ENCODE data around the gene PIGT.

DNA sequence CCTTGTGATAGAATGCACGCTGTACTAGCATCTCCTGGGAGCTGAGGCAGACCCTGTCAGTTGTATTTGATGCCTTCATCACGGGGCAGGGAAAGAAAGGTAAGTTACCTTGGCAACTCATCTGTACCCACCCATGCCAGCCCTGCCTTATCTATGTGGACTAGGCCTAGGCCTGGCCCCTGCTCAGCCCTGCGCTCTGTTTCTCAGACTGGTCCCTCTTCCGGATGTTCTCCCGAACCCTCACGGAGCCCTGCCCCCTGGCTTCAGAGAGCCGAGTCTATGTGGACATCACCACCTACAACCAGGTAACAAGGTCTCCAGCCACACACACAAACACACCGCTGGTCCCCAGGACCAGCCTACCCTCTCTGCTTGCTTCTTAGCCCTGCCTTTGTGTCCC lies 4.2 kb downstream of the PIGT start:
- TF ChIP-seq EZH2 (IDR thresholded peaks at IDR 0.05; ENCODE audit: low read depth, unreplicated experiment) (no peak), EZH2phosphoT487 (IDR thresholded peaks at IDR 0.05; ENCODE audit: unreplicated experiment) (no peak), JUNB (IDR thresholded peaks at IDR 0.05; ENCODE audit: unreplicated experiment) (no peak), POLR2AphosphoS5 (IDR thresholded peaks at IDR 0.05; ENCODE audit: low read depth) (no peak), CREB1 (CRISPR knock-in tag; IDR thresholded peaks at IDR 0.05; ENCODE audit: low read depth) (no peak), ZNF331 (CRISPR knock-in tag; IDR thresholded peaks at IDR 0.05; ENCODE audit: low read depth) (no peak), ZNF114 (CRISPR knock-in tag; IDR thresholded peaks at IDR 0.05) (no peak), NANOG (IDR thresholded peaks at IDR 0.05; ENCODE audit: borderline replicate concordance) (no peak), STAT1 (IDR thresholded peaks at IDR 0.05; ENCODE audit: unreplicated experiment) (no peak)
- TF ChIP-seq, protein P1, sequence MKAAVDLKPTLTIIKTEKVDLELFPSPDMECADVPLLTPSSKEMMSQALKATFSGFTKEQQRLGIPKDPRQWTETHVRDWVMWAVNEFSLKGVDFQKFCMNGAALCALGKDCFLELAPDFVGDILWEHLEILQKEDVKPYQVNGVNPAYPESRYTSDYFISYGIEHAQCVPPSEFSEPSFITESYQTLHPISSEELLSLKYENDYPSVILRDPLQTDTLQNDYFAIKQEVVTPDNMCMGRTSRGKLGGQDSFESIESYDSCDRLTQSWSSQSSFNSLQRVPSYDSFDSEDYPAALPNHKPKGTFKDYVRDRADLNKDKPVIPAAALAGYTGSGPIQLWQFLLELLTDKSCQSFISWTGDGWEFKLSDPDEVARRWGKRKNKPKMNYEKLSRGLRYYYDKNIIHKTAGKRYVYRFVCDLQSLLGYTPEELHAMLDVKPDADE (IDR thresholded peaks at IDR 0.05), result no peak
- TF ChIP-seq, protein P2, sequence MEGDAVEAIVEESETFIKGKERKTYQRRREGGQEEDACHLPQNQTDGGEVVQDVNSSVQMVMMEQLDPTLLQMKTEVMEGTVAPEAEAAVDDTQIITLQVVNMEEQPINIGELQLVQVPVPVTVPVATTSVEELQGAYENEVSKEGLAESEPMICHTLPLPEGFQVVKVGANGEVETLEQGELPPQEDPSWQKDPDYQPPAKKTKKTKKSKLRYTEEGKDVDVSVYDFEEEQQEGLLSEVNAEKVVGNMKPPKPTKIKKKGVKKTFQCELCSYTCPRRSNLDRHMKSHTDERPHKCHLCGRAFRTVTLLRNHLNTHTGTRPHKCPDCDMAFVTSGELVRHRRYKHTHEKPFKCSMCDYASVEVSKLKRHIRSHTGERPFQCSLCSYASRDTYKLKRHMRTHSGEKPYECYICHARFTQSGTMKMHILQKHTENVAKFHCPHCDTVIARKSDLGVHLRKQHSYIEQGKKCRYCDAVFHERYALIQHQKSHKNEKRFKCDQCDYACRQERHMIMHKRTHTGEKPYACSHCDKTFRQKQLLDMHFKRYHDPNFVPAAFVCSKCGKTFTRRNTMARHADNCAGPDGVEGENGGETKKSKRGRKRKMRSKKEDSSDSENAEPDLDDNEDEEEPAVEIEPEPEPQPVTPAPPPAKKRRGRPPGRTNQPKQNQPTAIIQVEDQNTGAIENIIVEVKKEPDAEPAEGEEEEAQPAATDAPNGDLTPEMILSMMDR (conservative IDR thresholded peaks at IDR 0.05; ENCODE audit: low read depth in 2 of 2), result no peak
- TF ChIP-seq, protein P3, sequence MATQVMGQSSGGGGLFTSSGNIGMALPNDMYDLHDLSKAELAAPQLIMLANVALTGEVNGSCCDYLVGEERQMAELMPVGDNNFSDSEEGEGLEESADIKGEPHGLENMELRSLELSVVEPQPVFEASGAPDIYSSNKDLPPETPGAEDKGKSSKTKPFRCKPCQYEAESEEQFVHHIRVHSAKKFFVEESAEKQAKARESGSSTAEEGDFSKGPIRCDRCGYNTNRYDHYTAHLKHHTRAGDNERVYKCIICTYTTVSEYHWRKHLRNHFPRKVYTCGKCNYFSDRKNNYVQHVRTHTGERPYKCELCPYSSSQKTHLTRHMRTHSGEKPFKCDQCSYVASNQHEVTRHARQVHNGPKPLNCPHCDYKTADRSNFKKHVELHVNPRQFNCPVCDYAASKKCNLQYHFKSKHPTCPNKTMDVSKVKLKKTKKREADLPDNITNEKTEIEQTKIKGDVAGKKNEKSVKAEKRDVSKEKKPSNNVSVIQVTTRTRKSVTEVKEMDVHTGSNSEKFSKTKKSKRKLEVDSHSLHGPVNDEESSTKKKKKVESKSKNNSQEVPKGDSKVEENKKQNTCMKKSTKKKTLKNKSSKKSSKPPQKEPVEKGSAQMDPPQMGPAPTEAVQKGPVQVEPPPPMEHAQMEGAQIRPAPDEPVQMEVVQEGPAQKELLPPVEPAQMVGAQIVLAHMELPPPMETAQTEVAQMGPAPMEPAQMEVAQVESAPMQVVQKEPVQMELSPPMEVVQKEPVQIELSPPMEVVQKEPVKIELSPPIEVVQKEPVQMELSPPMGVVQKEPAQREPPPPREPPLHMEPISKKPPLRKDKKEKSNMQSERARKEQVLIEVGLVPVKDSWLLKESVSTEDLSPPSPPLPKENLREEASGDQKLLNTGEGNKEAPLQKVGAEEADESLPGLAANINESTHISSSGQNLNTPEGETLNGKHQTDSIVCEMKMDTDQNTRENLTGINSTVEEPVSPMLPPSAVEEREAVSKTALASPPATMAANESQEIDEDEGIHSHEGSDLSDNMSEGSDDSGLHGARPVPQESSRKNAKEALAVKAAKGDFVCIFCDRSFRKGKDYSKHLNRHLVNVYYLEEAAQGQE (IDR thresholded peaks at IDR 0.05; ENCODE audit: unreplicated experiment), result no peak
- TF ChIP-seq, protein P4, sequence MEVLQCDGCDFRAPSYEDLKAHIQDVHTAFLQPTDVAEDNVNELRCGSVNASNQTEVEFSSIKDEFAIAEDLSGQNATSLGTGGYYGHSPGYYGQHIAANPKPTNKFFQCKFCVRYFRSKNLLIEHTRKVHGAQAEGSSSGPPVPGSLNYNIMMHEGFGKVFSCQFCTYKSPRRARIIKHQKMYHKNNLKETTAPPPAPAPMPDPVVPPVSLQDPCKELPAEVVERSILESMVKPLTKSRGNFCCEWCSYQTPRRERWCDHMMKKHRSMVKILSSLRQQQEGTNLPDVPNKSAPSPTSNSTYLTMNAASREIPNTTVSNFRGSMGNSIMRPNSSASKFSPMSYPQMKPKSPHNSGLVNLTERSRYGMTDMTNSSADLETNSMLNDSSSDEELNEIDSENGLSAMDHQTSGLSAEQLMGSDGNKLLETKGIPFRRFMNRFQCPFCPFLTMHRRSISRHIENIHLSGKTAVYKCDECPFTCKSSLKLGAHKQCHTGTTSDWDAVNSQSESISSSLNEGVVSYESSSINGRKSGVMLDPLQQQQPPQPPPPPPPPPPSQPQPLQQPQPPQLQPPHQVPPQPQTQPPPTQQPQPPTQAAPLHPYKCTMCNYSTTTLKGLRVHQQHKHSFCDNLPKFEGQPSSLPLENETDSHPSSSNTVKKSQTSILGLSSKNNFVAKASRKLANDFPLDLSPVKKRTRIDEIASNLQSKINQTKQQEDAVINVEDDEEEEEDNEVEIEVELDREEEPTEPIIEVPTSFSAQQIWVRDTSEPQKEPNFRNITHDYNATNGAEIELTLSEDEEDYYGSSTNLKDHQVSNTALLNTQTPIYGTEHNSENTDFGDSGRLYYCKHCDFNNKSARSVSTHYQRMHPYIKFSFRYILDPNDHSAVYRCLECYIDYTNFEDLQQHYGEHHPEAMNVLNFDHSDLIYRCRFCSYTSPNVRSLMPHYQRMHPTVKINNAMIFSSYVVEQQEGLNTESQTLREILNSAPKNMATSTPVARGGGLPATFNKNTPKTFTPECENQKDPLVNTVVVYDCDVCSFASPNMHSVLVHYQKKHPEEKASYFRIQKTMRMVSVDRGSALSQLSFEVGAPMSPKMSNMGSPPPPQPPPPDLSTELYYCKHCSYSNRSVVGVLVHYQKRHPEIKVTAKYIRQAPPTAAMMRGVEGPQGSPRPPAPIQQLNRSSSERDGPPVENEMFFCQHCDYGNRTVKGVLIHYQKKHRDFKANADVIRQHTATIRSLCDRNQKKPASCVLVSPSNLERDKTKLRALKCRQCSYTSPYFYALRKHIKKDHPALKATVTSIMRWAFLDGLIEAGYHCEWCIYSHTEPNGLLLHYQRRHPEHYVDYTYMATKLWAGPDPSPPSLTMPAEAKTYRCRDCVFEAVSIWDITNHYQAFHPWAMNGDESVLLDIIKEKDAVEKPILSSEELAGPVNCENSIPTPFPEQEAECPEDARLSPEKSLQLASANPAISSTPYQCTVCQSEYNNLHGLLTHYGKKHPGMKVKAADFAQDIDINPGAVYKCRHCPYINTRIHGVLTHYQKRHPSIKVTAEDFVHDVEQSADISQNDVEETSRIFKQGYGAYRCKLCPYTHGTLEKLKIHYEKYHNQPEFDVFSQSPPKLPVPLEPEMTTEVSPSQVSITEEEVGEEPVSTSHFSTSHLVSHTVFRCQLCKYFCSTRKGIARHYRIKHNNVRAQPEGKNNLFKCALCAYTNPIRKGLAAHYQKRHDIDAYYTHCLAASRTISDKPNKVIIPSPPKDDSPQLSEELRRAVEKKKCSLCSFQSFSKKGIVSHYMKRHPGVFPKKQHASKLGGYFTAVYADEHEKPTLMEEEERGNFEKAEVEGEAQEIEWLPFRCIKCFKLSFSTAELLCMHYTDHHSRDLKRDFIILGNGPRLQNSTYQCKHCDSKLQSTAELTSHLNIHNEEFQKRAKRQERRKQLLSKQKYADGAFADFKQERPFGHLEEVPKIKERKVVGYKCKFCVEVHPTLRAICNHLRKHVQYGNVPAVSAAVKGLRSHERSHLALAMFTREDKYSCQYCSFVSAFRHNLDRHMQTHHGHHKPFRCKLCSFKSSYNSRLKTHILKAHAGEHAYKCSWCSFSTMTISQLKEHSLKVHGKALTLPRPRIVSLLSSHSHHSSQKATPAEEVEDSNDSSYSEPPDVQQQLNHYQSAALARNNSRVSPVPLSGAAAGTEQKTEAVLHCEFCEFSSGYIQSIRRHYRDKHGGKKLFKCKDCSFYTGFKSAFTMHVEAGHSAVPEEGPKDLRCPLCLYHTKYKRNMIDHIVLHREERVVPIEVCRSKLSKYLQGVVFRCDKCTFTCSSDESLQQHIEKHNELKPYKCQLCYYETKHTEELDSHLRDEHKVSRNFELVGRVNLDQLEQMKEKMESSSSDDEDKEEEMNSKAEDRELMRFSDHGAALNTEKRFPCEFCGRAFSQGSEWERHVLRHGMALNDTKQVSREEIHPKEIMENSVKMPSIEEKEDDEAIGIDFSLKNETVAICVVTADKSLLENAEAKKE (CRISPR knock-in tag; IDR thresholded peaks at IDR 0.05), result no peak

Data from GM23338 (cell line).